T-helper 9 cell (primary cell): ENCODE data around the gene SCARF1.

ENCODE experiments used
- DNase-seq: peaks from one replicate; pipeline ENCODE4 v3.0.0-alpha.2; 2020

SCARF1 gene

DNA sequence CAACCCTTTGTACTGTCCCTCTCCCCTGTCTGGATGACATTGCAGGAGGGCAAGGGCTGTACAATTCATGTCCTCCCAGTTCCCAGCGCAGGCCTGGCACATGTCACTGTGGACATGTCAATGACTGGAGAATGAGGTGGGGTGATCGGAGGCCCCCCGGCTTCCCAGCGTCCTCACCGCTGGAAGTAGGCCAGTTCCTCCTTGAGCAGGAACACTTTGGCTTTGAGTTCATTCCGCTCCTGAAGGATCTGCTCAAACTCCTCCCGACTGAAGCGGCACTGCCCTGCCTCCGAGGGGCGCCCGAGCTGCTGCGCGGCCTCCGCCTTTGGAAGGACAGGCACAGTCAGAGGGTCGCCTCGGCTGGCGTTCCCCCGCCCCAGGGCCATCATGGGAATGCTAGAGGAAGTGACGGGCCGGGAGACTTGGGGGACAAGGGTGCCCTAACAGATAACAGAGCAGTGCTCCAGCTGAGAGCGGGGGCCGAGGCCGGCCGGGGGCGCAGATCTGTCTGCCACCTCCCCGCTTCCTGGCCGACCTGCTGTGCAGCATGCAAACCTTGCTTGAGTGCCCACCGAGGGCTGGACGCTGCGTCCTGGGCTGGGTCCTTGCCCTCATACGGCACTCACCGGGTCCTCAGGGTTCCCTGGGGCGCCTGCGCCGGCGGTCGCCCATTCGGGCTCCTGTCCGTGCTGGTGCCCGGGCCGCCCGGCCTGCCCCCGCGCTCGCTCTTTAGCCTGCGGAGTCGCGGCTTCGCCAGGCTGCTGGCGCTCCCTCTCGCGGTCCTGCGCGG lies 2.8 kb upstream of the SCARF1 start:
- DNase-seq = no peak

DNA sequence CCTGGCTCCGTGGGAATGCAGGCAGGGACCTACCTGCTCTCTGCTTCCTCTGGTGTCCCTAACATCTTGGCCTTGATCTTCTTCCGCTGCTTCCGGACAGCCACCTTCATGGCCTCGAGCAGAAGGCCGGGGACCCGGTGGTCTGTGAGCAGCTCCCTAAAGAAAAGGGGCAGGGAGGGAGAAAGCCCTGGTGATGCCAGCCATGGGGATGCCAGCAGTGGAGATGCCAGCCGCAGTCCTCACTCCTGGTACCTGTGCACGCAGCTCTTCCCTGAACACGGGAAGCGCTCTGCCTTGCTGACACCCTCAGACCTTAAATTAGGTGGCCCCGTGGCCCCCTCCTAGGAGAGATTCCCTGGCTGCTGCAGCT lies 2.3 kb upstream of the SCARF1 start:
- no peak for DNase-seq

DNA sequence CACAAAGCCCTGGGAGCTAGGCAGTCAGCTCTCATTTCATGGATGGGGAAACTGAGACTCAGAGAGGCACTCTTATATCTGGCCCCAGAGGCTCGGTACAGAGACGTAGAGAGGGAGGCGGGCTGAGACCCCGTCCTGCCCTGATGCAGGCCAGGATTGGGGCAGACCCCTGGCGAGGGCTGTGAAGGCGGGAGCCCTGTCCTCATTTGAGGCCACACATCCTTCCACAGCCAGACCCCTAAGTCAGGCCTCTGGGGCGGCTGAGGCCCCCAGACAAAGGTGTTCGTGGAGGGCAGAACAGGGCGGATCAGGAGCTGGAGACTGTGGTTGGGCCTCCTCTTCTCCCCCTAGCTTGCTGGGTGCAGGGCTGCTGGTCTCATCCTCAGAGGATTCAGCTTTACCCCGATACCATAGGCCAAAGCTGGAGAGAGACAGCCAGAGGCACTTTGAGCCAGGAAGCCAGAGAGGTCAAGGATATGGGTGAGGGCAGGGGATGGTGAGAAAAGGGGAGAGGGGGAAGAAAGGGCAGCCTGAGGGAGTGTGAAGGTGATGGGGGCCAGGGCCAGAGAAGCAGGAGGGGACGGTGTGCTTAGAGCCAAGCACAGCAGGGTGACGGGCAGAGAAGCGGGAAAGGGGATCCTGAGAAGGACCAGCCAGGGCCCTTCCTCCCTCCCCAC lies 805 bp upstream of the SCARF1 start:
- DNase-seq = no peak

DNA sequence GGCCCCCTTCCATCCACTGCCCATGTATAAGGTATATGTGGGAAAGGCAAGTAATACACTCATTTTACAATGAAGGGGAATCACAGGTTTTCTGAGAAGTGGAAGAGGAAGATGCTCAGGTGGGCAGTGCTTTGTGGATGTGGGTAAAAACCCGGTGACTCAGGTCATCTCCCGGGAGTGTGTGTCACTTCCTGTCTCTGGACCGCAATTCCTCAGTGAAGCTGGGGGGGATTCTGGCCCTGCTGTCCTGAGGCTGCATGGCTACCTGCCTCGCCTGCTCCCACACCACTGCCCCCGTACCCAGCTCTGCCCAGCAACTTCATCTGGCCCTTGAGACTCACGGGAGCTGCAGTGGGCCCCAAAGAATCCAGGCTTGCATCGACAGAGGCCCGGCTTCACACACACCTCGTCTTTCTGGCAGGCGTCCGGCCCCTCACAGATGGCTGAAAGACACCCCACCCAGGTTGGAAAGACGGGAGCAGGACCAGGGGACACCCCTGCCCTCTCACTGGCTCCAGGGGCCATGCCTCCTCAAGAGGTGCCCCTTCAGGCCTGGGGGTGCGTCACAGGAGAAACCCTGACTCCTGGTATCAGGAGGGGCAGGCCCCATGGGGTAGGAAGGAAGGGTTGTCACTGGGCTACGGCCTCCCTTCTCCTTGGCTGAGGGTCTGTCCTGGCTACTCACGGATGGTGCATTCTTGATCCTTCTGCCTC lies 882 bp downstream of the SCARF1 start:
- DNase-seq = no peak

DNA sequence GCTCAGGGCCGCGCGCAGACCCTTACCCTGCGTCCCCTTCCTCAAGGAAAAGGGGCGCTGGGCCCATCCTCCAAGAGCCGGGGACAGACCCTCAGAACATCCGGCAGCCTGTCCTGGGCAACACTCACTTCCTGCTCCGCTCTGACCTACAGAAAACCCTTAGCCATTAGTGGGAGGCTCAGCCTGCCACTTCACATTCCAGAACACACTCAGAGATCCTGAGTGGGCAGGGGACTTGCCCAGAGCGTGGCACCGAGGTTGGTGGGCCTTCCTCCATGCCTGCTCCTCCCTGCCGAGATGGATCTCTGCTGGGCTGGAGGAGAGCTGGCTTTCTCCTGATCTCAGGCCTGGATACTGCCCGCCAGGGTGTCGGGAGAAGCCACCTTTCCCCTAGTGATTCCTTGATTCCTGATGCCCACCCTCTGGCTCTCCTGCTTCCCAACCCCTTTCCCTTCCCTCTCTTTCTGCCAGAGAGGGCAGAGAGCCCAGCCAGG lies 1.5 kb downstream of the SCARF1 start:
- DNase-seq = no peak

DNA sequence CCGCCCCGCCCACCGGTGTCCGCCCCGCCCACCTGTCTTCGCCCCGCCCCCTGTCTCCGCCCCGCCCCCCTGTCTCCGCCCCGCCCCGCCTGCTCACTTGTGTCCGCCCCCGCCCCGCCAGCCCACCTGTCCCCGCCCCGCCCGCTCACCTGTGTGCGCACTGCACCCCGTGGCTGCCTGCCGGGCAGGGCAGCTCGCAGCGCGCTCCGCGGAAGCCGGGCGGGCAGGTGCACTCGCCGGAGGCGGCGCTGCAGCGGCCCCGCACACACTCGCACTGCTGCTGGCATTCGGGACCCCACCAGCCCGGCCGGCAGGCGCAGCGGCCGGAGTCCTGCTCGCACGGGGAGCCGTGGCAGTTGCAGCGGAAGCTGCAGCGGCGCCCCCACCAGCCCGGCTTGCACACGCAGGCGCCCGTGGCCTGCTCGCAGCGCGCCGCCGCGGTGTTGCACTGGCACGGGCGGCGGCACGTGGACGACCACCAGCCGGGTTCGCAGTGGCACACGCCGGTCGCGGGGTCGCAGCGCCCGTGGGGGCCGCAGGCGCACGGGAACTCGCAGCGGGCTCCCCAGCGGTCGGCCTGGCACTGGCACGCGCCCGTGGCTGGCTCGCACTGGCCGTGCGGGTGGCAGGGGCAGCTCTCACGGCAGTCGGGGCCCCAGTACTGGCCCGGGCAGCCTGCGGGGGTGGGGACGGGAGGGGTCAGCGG lies 2.1 kb downstream of the SCARF1 start:
- peak; percentile 77 for DNase-seq

DNA sequence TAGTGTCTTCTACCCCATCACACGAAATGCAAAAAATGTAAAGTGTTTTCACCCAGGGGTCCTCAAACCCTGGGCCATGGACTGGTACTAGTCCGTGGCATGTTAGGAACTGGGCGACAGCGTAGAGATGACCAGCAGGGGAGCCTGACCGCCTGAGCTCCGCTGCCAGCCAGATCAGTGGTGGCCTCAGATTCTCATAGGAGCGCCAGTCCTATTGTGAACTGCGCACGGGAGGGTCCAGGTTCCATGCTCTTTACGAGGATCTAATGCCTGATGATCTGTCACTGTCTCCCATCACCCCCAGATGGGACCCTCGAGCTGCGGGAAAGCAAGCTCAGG lies 4.5 kb downstream of the SCARF1 start:
- no peak for DNase-seq

DNA sequence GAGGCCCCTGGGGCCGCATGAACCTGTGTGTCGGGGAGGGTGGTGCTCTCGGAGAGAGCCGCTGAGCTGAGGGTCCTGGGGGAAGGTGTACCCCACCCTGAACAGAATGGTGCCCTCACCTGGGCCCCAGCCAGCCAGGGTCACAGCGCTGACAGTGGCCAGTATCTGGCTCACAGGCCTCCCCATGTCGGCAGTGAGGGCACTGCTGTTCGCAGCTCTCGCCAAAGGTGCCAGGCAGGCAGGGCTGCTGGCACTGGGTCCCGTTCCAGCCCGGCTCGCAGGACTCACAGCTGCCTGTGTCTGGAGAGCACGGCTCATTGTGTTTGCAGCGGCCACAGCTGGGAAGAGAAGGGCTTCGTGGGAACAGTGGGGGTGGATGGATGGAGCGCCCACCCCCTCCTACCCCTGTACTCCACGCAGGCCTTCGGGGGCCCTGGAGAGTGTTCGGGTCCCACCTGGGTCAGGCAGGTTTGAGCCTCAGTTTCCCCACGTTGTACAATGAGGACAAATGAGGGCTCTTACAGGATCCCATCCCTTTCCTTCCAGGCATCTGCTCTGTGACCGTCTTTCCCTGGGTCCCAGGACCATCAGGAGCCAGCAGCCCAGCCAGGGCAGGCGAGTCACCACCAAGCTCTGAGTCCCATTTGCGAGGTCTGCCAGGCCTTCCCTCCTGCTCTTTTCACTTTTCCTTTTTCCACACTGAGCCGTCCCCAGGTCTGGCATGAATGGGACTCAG lies 5.0 kb downstream of the SCARF1 start:
- DNase-seq = no peak

DNA sequence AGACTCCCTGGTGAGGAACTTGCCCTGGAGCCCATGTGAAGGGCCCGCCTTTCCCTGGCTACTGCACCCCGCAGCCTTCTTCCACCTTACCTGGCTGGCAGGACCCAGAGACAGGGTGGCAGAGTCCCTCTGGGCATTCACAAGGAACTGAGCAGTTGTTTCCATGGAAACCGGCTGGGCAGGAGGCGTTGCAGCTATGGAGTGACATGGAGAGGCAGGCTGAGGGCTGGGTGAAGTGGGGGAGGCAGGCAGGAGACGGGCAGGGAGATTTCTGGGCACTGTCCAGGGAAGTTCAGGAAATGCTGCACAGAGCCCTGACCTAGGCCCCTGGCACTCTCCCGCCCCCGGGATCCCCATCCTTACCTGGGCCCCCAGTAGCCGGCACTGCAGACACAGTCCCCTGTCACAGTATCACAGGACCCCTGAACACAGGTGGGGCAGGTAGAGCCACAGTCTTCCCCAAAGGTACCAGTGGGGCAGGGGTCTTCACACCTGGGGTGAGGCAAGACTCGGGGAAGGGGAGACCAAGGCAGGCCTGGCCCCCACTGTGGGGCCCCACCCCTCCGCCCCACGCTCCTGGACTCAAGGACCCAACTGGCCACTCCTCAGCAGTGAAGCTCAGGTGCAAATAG lies 5.9 kb downstream of the SCARF1 start:
- no peak for DNase-seq

DNA sequence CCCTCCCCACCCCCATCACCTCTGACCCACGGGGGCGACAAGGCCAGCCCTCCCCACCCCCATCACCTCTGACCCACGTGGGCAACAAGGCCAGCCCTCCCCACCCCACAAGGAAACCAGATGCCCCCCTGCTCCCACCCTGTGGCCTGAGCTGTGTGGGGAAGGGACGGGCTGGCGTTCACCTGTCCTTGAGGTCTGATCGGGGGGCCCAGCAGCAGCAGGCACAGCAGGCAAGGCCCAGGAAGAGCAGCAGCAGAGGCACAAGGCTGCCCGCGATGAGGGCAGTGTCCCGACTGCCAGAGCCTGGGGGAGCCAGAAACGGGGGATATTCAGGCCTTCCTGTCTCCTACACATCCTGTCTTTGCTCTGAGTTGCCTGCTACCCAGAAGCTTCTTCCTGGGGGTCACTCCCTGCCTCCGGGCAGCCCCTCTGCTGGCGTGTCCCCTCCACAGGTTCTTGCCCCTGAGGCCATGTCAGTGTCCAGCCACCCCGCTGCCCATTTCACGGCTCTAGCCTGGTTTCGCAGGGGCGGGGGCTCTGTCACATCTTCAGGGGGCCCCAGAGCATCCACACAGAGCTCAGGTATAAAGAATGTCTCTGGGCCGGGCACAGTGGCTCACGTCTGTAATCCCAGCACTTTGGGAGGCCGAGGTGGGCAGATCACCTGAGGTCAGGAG lies 6.8 kb downstream of the SCARF1 start:
- DNase-seq = no peak

DNA sequence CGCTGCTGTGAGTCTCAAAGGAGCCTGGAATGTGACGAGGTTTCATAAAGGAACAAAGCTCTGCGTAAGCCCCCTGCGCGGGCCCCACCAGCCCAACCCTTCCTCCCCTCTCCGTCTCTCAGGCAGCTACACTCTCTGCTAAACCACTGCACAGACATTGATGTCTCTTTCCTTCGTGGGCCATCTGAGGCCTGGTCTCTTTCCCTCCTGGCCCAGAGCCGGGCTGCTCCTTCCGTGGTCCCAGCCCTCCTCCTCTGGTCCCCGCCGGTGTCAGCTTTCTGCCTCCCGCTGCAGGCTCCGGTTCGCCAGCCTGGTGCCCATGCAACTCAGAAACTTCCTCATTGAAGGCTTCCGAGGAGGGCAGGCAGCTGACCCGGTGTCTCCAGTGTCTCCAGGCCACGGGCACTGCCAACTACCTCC lies 7.4 kb downstream of the SCARF1 start:
- no peak for DNase-seq

DNA sequence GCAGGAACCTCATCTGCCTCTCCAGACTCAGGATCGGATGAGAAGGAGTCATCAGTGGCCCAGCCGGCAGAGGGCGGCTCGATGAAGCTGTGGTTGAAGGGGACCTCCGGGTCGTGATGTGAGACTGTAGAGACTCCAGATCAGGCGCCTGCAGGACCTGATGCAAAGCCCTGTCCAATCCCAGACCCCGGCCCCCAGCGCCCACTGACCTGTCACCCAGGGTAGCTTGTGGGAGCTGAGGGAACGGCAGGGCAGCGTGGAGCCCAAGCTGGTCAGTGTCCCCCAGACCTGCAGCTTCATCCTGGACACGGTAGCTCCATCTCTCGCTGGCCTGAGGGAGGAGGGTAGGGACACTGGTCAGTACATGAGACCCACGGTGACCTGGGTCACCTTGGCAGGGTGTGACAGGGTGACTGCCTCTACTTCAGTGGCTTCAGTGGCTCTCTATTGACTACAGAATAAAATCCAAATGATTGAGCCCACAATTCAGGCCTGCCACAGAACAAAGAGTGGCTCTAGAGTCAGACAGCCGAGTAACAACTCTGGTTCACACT lies 8.7 kb downstream of the SCARF1 start:
- no peak for DNase-seq

DNA sequence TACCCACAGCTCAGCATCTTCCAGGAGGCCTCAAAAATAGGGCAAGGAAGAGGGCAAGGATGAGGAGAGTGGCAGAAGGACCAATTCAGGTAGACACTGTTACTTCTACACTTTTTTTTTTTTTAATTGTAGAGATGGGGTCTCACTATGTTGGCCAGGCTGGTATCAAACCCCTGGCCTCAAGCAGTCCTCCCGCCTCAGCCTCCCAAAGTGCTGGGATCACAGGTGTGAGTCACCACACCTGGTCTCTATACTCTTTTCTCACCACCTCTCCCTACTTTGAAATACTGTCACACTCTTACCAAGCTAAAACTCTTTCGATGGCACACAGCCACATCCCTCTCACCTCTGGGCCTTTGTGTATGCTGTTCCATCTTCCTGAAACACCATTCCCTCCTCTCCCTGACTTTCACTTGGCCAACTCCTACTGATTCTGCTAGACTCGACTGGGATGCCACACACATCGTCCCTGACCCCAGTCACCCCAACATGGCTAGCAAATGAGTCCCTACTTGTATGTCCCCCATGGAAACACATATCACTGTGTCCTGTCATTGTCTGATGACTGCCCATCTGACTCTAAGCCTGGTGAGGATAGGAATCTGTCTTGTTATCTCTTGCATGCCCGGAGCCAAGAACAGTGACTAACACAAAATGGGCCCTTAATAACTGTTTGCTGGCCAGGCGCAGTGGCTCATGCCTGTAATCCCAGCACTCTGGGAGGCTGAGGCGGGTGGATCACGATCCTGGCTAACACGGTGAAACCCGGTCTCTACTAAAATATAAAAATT lies 9.7 kb downstream of the SCARF1 start:
- DNase-seq = no peak

DNA sequence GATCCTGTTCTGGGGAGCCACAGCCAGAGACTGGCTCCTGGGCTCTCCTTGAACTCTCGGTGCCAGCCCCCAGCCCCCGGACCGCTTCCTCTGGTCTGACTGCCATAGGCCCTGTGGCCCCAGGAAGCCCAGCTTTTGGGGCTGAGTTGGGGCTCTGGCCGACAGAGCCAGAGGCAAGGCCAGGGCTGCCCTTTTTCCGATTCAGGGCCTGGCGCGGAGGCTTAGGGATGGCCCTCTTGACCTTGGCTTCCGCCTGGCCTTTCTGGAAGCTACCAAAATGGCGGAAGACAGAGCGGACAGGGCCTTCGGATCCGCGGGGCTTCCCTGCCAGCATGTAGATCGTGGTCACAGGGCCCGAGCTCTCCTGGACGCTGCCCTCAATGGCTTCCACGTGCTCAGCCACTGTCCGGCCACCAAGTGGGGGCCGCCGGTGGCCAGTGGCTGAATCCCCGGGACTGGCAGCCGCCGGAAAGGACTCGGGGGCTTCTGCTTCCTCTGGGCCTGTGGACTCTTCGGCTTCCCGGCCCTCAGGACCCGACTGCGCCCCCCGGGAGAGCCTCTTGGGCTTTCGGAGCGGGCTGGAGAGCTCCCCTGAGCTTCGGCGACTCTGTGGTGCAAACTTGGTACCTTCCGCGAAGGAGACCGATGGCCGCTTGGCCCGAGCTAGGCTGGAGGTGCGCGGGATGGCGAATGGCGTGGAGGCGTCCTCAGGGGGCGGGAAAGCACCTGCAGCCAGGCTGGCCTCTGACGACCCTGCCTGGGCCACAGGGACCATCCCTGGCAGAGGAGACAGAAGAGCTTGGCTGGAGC lies 10.5 kb downstream of the SCARF1 start:
- DNase-seq = no peak

DNA sequence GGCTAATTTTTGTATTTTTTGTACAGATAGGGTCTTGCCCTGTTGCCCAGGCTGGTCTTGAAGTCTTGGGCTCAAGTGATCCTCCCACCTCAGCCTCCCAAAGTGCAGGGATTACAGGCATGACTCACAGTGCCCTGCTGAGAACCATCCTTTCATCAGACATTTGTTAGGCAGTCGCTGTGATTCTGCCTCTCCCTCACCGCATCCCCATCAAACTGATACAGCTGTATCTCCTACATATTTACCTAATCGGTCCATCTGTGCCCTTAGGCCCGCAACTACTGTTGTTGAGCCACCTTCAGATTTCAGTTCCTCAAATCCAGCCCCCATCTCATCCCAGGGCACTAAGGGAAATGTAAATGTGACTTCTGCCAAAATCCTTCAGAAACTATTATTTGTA lies 14.9 kb downstream of the SCARF1 start:
- no peak for DNase-seq

DNA sequence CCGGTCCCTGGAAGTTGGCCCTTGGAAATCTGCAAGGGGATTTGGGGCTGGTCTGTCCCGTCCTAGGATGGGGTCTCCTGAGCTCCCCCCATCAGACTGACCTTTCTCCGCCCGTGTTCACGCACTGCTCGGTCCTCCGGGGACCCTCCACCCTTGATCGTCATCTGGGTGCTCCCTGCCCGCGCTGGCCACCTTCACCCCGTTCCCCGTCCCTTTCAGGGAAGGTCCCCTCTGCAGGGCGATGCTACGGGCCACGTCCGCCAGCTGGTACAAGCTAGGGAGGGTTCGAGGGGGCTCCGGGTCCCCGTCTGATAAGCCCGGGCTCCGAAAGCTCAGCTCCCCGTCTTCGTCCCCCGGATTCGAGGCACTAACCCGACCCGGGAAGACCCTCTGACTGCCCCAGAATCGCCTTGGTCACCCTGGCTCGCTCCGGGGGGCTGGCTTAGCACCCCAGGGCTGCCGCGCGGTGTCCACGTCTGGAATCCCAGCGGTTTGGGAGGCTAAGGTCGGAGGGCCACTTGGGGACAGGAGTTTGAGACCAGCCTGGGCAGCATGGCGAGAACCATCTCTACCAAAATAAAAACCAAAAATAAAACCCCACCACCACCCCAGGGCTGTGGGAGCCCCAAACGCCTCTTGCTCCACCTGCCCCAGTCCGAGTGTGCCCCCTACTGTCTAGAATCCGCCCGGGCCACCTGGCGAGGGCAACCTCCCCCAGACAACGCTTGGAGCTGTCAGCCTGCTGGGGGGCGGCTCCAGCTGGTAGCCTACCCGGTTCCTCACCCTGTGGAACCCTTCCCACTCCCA lies 15.8 kb downstream of the SCARF1 start:
- peak; percentile 62 for DNase-seq

DNA sequence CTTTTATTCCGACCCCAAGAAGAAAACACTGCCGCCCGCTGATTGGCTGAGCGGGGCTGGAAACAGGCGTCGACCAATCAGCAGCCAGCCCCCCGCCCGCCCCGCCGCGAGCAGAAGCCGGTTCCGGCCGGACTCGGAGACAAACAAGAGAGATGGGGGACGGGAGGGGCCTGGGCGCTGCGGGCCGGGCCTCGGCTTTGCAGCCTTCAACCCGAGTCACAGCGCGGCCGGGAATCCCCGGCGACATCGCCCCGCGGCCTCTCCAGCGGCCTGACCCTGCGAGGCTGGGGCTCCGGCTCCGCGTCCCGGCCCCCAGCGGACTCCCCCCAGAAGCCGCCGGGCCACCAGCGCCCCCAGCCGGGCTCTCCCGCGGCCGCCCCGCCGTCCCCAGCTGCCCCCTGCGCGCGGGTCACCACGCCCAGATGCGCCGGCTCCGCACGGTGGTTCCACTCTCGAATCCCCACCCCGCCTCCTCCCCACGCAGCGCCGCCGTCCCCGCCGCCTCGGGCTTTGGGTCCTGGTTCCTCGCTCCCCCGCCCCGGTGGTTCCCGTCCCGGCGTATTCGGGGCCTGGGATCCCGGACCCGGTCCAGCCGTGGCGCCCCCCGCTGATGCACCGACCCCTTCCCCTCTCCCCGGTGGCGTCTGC lies 16.6 kb downstream of the SCARF1 start:
- peak; percentile 82 for DNase-seq
